BJ (cell line): ENCODE measurements around the gene DLL3. TPM values are rescaled to one million over a fixed set of nuclear protein-coding genes. Genes with fewer than 3 reads are reported as not detected.

Experiments
- CTCF ChIA-PET: fragments of 350-600 bp; formaldehyde crosslinking; extraction: SDS; loops from one replicate; lab custom pipeline; 2021; ENCODE audit warnings: antibody characterized with exemption, inconsistent platforms; lab: Yijun Ruan, JAX
- POLR2A ChIA-PET: fragments of 300-600 bp; sonication (Branson Sonifier 250); formaldehyde crosslinking; extraction: SDS; loops from one replicate; lab custom pipeline; 2021; ENCODE audit warnings: antibody characterized with exemption; lab: Charles Lee
- DNase-seq: peaks from one replicate; pipeline ENCODE4 v3.0.0-alpha.2; 2011; ENCODE audit warnings: low read depth
- H3K27me3 ChIP-seq: 2 replicates; pipeline ENCODE4 v1.6.0; 2011; ENCODE audit warnings: low read length; ENCODE audit not compliant: control insufficient read depth, insufficient read depth
- H3K36me3 ChIP-seq: 2 replicates; pipeline ENCODE4 v1.5.1; 2011; ENCODE audit warnings: low read length; ENCODE audit not compliant: control insufficient read depth, insufficient read depth
- H3K4me3 ChIP-seq: 2 replicates; pipeline ENCODE4 v1.5.1; 2011; ENCODE audit warnings: low read depth, mild to moderate bottlenecking, control low read depth, low read length
- CTCF ChIP-seq: IDR thresholded peaks from 2 replicates; pipeline ENCODE4 v1.5.1; 2011; ENCODE audit warnings: low read depth, mild to moderate bottlenecking, control low read depth, inconsistent platforms, low read length, moderate library complexity; ENCODE audit not compliant: insufficient read depth
- polyA plus RNA-seq: library from polyadenylated mRNA; depleted of rRNA; stranded (reverse); fragments of >200 nt; gene quantifications from 2 replicates; pipeline ENCODE4 v1.2.3, GENCODE V29; 2011

The DLL3 gene
- polyA plus RNA-seq, 1 experiment: 1.0 TPM

DNA sequence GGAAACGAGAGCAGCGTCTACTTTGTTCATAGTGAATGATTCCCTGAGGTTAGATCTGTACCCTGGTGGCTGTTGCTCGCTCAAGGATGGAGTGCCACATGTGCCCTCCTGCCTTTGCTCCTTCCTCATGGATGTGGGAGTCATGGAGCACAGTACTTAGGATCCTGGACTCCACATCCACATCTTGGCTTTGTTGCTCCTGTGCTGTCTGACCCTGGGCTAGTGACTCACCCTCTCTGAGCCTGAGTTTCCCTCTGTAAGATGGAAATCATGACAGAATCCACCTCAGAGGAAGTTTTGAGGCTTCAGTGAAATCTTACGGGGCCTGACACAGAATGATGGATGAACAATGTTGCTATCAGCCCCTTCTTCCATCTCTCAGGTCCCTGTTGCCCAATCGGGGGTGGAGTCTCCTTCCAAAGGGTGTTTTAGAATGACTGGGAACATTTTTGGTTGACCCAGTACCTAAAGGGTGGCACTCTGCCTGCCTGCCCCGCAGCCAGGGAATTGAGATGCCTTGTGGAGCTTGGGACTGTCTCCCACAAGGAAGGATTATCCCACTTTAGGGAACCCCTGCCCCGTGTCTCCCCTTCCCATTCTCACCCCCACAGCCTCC, 27.9 kb upstream of the DLL3 start:
- Histone ChIP-seq H3K27me3 (no peaks in the 10 kb centered on the region), H3K4me3 (no peak overlapping the region), H3K36me3 (peaks cover 78% of the 10 kb centered on the region)
- no peak for DNase-seq
- CTCF ChIA-PET: interaction anchor here (0.9 to 1.1 kb wide), 2 partner anchors 38 to 59 kb away, joined by 3 read pairs; no protein-coding TSS in a partner anchor
- POLR2A ChIA-PET: no interaction called here
- no peak for TF ChIP-seq CTCF

GRCh38 chr19:39471756-39472536, 26.8 kb upstream of the DLL3 start:
- no peak for TF ChIP-seq CTCF
- H3K4me3 ChIP-seq: no peak overlapping the region
- no peaks in the 10 kb centered on the region for H3K27me3 ChIP-seq
- H3K36me3 ChIP-seq: peaks cover 75% of the 10 kb centered on the region
- ChIA-PET CTCF (interaction anchor here (0.6 to 1.2 kb wide), 4 partner anchors 9 to 178 kb away, joined by 3 read pairs; partner anchors contain the start of gene TIMM50), POLR2A (no interaction called here)
- DNase-seq: no peak

- H3K4me3 ChIP-seq: no peak overlapping the region
- no peaks in the 10 kb centered on the region for H3K27me3 ChIP-seq
- no peak for TF ChIP-seq CTCF
- ChIA-PET CTCF (interaction anchor here (1.2 to 2.9 kb wide), 3 partner anchors 8 to 61 kb away, joined by 3 to 33 read pairs (median 24); partner anchors contain the start of genes EID2B and TIMM50), POLR2A (no interaction called here)
- peaks cover 70% of the 10 kb centered on the region for H3K36me3 ChIP-seq
- no peak for DNase-seq
Observed at GRCh38 chr19:39472746-39473442, 25.9 kb upstream of the DLL3 start.

DNA sequence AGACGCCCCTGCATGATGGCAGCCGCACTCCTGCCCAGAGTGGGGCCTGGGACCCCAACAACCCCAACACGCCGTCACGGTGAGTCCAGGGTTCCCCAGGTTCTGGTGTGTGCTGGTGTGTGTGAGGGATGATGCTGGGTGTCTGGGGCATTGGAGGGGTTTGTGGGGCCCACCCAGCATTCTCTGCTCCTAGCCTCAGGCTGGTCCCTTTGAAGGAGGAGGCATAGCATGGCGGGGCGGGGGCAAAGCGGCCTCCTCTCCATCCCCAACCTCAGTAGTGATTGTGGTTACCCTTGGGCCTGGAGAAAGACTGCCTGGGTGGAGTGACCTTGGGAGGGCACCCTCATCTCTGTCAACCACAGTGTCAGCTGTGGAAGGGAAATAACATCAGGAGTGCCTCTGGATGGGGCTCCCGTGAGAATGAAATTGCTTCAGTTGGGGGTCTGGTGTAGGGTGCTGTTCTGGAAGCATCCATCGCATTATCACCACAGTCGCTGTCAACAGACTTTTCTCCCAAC, 25.2 kb upstream of the DLL3 start:
- no peak for DNase-seq
- POLR2A ChIA-PET: no interaction called here
- H3K27me3 ChIP-seq: no peaks in the 10 kb centered on the region
- peaks cover 67% of the 10 kb centered on the region for H3K36me3 ChIP-seq
- H3K4me3 ChIP-seq: no peak overlapping the region
- TF ChIP-seq CTCF: no peak
- CTCF ChIA-PET: interaction anchor here (1.0 to 2.9 kb wide), 19 partner anchors 9 to 76 kb away, joined by 3 to 33 read pairs (median 7); partner anchors contain the start of genes EID2B and RPS16
